HG03442 (cell line): ENCODE data around the gene GRID2.

Experiments
- ATAC-seq: cut with Tn5 transposase; IDR thresholded peaks from one replicate; pipeline ENCODE4 v1.9.1; 2021; ENCODE audit warnings: mild to moderate bottlenecking, moderate library complexity; ENCODE audit not compliant: unreplicated experiment

The GRID2 gene

DNA sequence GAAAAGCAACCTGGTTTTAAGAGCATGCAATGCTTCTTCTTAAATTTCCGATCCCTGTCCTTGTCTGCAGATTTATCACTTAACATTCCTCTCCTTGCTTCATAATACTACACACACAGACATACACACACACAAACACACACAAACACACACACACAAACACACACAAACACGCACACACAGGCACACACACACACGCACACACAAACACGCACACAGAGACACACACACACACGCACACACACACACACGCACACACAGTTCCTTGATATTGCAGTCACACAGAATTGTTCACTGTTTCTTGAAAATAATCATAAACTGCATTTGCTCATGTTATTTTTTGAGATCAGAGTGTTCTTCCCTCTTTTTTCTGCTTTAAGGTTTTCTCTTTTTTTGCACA is 1066.5 kb downstream of the GRID2 start:
- no peak for ATAC-seq

- no peak for ATAC-seq
Measured at GRCh38 chr4:93373893-93374860, 1070.4 kb downstream of the GRID2 start.

DNA sequence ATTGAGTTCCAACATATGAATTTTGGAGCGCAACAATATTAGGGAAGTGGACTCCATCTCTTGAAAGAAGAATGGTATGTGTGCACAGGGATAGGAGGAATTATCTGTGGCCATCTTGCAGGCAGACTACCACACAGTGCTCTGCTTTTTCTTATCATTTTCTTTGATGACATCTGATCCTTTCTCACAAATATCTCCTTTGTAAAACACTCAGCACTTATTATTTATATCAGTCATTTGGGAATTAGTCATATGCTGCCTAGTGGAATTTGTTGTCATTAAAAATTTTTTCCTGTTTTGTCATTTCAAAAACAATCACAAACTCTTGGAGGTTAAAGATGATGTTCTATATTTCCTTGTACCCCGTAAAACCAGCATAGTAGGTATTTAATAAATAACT is 1080.5 kb downstream of the GRID2 start:
- ATAC-seq, result no peak

GRCh38 chr4:93384887-93385286 is 1081.1 kb downstream of the GRID2 start:
- ATAC-seq, result no peak

DNA sequence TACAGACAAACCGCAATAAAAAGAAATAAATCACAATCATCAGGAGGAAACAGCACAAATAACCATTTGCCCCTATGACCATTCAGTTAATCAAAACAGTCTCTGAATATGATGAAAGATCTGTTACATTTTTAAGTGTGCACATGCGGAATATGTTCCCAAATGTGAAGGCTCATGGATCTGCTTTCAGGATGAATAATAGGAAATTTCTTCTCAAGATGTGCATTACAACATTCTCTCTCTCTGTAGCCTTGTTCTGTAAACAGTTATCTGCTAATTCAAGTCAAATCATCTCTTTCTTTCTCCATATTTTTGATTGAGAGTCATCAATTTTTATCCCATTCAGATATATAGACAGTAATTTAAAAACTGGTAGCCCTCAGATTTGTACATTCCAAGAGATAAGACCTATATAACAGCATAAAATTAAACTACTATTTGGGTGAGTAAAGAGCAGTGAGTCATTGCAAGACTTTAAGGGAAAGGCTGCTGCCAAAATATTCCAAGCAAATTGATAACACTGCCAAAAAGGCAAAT is 1090.8 kb downstream of the GRID2 start:
- no peak for ATAC-seq

- ATAC-seq, result no peak
Measured at GRCh38 chr4:93396272-93396671, 1092.5 kb downstream of the GRID2 start.

- ATAC-seq, result no peak
Measured at GRCh38 chr4:93403571-93403970, 1099.8 kb downstream of the GRID2 start.

DNA sequence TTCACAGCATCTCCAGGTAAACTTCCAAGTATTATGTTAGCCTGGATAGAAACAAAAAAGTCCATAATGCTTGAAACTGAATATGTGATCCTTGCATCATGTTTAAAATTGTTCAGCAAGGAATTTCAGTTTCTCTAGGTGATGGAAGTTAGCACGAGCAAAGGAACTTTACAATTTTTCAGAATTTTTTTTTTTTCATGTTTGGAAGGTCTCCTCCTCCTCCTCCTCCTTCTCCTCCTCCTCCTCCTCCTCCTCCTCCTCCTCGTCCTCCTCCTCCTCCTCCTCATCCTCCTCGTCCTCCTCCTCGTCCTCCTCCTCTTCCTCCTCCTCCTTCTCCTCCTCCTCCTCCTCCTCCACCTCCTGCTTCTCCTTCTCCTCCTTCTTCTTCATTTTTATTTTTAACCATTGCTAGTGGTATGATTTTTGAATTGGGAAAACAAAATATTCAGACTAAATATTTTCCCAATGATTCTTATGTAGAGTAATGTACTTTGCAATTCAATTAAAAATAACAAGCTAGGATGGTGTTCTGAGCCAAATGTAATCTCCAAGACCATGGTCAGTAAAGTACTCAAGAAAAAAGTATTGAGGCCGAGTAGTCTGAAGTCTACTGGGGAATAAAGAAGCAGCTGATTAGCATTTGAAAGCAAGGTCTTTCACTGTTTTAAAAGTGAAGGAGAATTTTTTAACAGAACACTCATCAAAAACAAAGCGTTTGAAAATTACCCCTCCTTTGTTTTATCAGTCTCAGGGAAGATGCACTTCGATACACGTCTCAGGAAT is 1103.9 kb downstream of the GRID2 start:
- ATAC-seq, result no peak

- no peak for ATAC-seq
Measured at GRCh38 chr4:93409035-93409434, 1105.3 kb downstream of the GRID2 start.

GRCh38 chr4:93414041-93414550 is 1110.3 kb downstream of the GRID2 start:
- no peak for ATAC-seq

DNA sequence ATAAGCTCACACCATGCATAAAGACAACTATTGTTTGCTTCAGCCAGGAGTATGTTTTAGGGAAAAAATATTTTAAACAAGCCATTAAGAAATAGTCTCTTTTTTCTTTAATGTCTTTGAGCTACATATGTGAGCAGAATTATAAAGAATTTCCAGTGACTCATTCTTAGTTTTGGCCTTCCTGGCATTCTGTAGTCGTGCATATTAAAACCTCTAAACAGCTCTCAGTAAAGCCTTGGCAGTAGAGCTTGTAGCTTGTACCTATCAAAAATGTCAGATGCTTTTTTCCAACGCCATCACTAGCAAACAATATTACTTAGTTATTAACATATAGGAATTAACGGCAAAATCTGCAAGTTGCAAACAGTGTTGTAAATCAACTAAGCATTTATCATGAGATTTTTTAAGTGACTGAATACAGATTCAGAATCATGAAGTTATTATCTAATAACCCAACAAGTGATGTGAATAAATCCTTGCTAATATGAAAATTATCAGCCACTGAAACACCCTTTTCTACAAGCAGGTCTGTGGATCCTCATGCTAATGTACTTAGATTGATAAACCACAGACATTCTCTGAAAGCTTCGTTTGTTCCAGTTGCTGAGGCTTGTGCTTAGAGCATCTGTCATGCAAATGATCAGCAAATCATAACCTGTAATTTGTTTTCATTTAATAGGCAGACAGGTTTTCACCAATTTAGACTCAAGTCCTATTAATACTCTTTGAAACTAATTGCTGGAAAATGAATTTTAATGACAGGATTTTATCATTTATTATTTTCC is 1112.8 kb downstream of the GRID2 start:
- no peak for ATAC-seq

- ATAC-seq, result no peak
Measured at GRCh38 chr4:93431371-93431770, 1127.6 kb downstream of the GRID2 start.

DNA sequence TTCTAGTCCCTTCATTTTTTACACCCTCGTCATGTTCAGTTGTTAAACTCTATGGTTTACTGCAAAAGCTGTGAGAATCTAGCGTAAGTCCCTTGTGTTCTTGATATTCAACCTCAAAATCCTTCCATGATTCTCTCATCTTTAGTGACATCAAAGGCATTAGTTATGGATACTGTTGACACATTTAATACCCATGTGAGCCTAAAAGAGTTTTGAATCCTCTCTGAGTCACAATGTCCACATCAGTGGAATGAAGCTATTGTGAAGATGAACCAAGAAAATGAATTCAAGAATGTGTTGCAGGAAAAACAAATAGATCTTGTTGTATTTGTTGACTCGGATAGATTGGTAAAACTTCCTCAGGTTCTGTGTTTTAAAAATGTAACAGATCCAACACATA is 1130.1 kb downstream of the GRID2 start:
- ATAC-seq, result no peak

- no peak for ATAC-seq
Measured at GRCh38 chr4:93436000-93436626, 1132.3 kb downstream of the GRID2 start.

- ATAC-seq, result no peak
Measured at GRCh38 chr4:93437991-93438390, 1134.2 kb downstream of the GRID2 start.

GRCh38 chr4:93444860-93445259 is 1141.1 kb downstream of the GRID2 start:
- no peak for ATAC-seq

DNA sequence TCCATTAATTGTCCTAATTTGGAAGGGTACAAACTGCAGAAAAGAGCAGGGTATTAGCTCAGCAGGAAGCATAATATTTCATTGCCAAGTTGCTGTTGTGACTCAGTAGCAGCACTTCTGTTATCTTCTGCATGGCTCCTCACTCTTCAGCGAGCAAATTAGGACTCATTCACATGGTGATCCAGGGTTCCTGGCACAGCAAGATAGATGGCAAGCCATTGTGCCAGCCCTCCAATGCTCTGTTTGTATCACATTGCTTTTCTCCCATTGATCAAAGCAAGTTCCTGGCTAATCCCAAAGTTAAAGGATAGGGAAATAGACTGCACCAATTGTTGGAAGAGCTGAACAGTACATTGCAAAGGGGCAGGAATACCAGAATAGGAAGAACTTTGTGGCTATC is 1142.3 kb downstream of the GRID2 start:
- no peak for ATAC-seq

GRCh38 chr4:93448691-93449293 is 1145.0 kb downstream of the GRID2 start:
- ATAC-seq, result no peak

DNA sequence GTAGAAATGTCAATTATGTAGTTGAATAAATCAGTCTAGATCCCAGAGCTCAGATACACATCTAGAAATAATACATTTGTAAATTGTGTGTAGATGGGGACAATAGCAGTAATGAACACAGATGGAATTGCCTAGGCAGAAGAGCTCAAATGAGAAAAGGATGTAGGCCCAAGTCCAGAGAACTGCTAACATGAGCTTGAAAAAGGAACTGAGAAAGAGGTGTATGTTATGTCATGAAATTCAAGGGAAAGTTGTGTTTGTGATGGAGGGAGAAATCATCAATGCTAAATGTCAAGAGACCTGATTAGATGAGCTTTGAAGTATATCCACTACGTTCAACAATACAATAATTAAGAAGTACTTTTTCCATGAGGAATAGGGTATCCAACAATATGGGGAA is 1148.2 kb downstream of the GRID2 start:
- ATAC-seq, result no peak

DNA sequence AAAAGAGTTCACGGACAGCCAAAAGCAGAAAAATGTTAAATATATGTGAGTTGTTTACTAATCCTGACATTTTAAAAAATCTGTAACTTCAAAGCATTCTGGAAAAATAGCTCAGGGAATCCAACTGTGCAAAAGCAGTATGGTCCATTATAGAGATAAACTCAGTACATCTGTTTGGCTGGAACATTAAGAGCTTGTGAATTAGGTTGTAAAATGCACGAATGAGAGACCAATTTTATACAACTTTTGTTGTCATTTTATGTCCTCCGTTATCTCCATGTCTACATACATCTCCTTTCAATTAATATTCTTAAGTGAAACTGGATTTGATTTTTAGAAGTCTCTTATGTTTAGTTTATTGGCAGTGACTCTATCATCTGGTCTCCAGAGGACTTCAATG is 1157.8 kb downstream of the GRID2 start:
- no peak for ATAC-seq
